Upper lobe of right lung (tissue), 1 donor: ENCODE data around the gene CHSY1. TPM values are rescaled to one million over a fixed set of nuclear protein-coding genes. Genes with fewer than 3 reads are reported as not detected.
"Not testable (repeated sequence)": the region's sequence is repeated elsewhere in the genome, so short reads cannot be mapped to it uniquely, and the experiment has no call there.

ENCODE experiments used
- ATAC-seq: fragments of 200-7000 bp; cut with Tn5 transposase; one replicate; pipeline ENCODE4 v1.9.1; 2020; ENCODE audit warnings: mild to moderate bottlenecking, moderate library complexity
- DNase-seq: peaks from one replicate; pipeline ENCODE4 v3.0.0-alpha.2; 2020
- H3K27ac ChIP-seq: fragments of 200-600 bp; one replicate; pipeline ENCODE4 v1.8.0; 2022
- H3K27me3 ChIP-seq: fragments of 200-600 bp; one replicate; pipeline ENCODE4 v1.8.0; 2022; ENCODE audit warnings: mild to moderate bottlenecking
- H3K36me3 ChIP-seq: fragments of 200-600 bp; one replicate; pipeline ENCODE4 v1.8.0; 2022
- H3K4me1 ChIP-seq: fragments of 200-600 bp; one replicate; pipeline ENCODE4 v1.8.0; 2022
- H3K4me3 ChIP-seq: fragments of 200-600 bp; one replicate; pipeline ENCODE4 v1.8.0; 2022; ENCODE audit warnings: mild to moderate bottlenecking
- H3K9me3 ChIP-seq: fragments of 200-600 bp; one replicate; pipeline ENCODE4 v1.8.0; 2022
- CTCF ChIP-seq: fragments of 200-600 bp; IDR thresholded peaks from one replicate; pipeline ENCODE4 v1.8.0; 2022; ENCODE audit warnings: antibody characterized with exemption
- intact Hi-C: fragments of 100-400 bp; cut with DNase I; formaldehyde crosslinking; loops from one replicate; pipeline ENCODE4 v1.11.0; 2022
- total RNA-seq: library from RNA; stranded (reverse); fragmentation: NEBNext Ultra II Directional; extraction: Animal tissue kit (Norgen Biotek cat#: 25700); gene quantifications from one replicate; pipeline ENCODE4 v1.2.1, GENCODE V29; 2021
- donor health status: DM: no; HTN: yes; CAD: no; lungs with severe emphysema.

Gene CHSY1
- total RNA-seq, 1 donor from 2014 or later, result 40.6 TPM

GRCh38 chr15:101215681-101216080 lies 36.2 kb downstream of the CHSY1 start:
- DNase-seq (no peak), ATAC-seq (no peak)
- Histone ChIP-seq H3K36me3 (no peaks in the 10 kb centered on the region), H3K27me3 (no peaks in the 10 kb centered on the region), H3K9me3 (no peaks in the 10 kb centered on the region), H3K4me1 (peaks cover 16% of the 10 kb centered on the region), H3K4me3 (no peak overlapping the region), H3K27ac (no peak overlapping the region)
- intact Hi-C loops, result no loop called here
- no peak for TF ChIP-seq CTCF

GRCh38 chr15:101214435-101215097 lies 37.3 kb downstream of the CHSY1 start:
- H3K27ac ChIP-seq, DNase-seq, intact Hi-C loops, ATAC-seq, H3K36me3 ChIP-seq, H3K9me3 ChIP-seq, H3K27me3 ChIP-seq, H3K4me3 ChIP-seq: not testable (repeated sequence)
- peaks cover 26% of the 10 kb centered on the region for H3K4me1 ChIP-seq

- Histone ChIP-seq H3K9me3 (no peaks in the 10 kb centered on the region), H3K4me3 (no peak overlapping the region), H3K27ac (no peak overlapping the region), H3K36me3 (no peaks in the 10 kb centered on the region), H3K4me1 (peaks cover 36% of the 10 kb centered on the region), H3K27me3 (no peaks in the 10 kb centered on the region)
- TF ChIP-seq CTCF, result no peak
- DNase-seq (no peak), ATAC-seq (no peak)
- intact Hi-C loops, result no loop called here
Observed at GRCh38 chr15:101213570-101213969, 38.3 kb downstream of the CHSY1 start.

- Histone ChIP-seq H3K27me3 (no peaks in the 10 kb centered on the region), H3K4me3 (no peak overlapping the region), H3K4me1 (peaks cover 38% of the 10 kb centered on the region), H3K9me3 (no peaks in the 10 kb centered on the region), H3K27ac (no peak overlapping the region), H3K36me3 (no peaks in the 10 kb centered on the region)
- ATAC-seq (no peak), DNase-seq (no peak)
- TF ChIP-seq CTCF, result no peak
- intact Hi-C loops, result no loop called here
Observed at GRCh38 chr15:101213147-101213546, 38.7 kb downstream of the CHSY1 start.

GRCh38 chr15:101211897-101212296 lies 40.0 kb downstream of the CHSY1 start:
- H3K9me3 ChIP-seq, result no peaks in the 10 kb centered on the region
- intact Hi-C loops, result no loop called here
- H3K27me3 ChIP-seq, result no peaks in the 10 kb centered on the region
- H3K36me3 ChIP-seq, result no peaks in the 10 kb centered on the region
- no peak for TF ChIP-seq CTCF
- H3K27ac ChIP-seq, result no peak overlapping the region
- H3K4me1 ChIP-seq, result peaks cover 47% of the 10 kb centered on the region
- H3K4me3 ChIP-seq, result no peak overlapping the region
- DNase-seq, result no peak
- ATAC-seq, result no peak

GRCh38 chr15:101210466-101210865 lies 41.4 kb downstream of the CHSY1 start:
- Histone ChIP-seq H3K36me3 (no peaks in the 10 kb centered on the region), H3K9me3 (no peaks in the 10 kb centered on the region), H3K27ac (no peak overlapping the region), H3K4me3 (no peak overlapping the region), H3K27me3 (no peaks in the 10 kb centered on the region), H3K4me1 (peaks cover 60% of the 10 kb centered on the region)
- peak; percentile 33 for ATAC-seq
- no peak for TF ChIP-seq CTCF
- intact Hi-C loops, result no loop called here
- no peak for DNase-seq
